ENCODE results near the gene CACNB2.
"Not testable (repeated sequence)": the region's sequence is repeated elsewhere in the genome, so short reads cannot be mapped to it uniquely, and the experiment has no call there.

CACNB2 gene

GRCh38 chr10:18577823-18578685 is 437.8 kb downstream of the CACNB2 start:
- no peak for DNase-seq

GRCh38 chr10:18582803-18583202 is 442.6 kb downstream of the CACNB2 start:
- DNase-seq: no peak

DNA sequence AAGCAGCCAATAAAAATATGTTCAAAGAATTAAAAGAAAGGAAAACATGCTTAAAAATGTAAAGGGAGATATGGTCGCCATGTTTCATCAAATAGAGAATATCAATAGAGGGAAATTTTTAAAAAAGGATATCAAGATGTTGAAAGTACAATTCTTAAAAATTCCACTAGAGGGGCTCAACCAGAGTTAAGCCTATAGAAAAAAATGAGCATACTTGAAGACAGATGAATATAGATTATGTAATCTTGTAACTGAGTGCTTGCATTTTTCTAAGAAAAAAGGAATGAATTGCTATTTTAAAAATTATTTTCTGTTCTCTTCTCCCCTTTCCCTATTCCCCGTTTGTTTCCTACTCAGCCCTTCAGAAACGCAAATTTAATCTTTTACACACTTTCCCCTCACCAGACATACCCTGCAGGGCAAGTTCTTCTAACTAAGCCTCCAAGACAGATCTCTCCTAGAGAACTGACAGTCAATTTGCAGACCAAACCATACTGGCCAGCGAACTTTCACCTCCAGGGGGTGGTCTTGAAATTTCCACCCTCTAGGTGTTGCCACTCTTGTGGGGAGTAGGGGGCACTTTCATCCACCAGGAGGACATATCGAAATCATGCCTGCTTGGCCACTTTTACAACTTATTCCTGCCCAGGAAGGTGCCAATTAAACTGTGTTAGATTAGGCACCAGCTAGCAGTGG is 443.5 kb downstream of the CACNB2 start:
- no peak for DNase-seq

DNA sequence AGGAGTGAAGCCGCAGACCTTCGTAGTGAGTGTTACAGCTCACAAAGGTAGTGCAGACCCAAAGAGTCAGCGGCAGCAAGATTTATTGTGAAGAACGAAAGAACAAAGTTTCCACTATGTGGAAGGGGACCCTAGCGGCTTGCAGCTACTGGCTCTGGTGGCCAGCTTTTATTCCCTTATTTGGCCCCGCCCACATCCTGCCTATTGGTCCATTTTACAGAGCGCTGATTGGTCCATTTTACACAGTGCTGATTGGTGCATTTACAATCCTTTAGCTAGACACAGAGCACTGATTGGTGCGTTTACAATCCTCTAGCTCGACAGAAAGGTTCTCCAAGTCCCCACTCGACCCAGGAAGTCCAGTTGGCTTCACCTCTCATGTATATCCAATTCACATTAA is 446.4 kb downstream of the CACNB2 start:
- DNase-seq: not testable (repeated sequence)

GRCh38 chr10:18591141-18591540 is 450.9 kb downstream of the CACNB2 start:
- not testable (repeated sequence) for DNase-seq

Data from NCI-H748 treated with DMSO at 0.1 percent for 48 hours (cell line).